GM19324 (cell line): ENCODE results near the gene TSACC.

Source experiments
- ATAC-seq: cut with Tn5 transposase; IDR thresholded peaks from one replicate; pipeline ENCODE4 v1.9.1; 2021; ENCODE audit warnings: mild to moderate bottlenecking, moderate library complexity; ENCODE audit not compliant: unreplicated experiment, low FRiP score

Gene TSACC

DNA sequence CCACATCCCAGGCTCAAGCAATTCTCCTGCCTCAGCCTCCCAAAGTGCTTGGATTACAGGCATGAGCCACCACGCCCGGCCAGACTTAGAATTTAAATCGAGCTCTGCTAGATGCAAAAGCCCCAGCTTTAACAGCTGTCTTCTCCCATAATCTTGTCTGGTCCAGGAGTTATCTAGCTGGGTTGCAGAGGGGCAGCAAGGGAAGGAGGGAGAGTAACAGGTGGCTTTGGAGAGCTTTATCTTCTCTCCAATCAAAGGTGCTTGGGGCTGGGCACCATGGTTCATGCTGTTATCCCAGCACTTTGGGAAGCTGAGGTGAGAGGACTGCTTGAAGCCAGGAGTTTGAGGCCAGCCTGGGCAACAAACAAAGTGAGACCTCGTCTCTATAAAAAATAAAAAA, 34.5 kb downstream of the TSACC start:
- ATAC-seq, result no peak

DNA sequence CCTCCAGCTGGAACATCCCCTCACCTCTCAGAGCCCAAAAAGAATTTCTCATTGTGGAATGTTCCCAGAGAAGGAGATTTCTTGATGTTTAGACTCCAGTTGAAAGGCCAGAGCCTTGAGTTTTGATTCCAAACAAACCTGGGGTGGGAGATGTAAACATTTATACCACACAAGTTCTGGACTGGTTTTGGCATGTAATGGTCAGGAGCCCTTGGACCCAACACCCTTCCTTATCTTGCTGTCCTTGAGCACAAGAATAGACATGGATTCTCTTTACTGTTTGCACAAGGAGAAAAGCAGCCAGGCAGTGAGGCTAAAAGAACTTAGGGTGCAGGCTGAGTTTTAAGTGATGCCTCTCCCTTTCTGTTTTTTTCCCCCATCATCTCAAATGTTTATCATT, 35.2 kb downstream of the TSACC start:
- ATAC-seq, result no peak

DNA sequence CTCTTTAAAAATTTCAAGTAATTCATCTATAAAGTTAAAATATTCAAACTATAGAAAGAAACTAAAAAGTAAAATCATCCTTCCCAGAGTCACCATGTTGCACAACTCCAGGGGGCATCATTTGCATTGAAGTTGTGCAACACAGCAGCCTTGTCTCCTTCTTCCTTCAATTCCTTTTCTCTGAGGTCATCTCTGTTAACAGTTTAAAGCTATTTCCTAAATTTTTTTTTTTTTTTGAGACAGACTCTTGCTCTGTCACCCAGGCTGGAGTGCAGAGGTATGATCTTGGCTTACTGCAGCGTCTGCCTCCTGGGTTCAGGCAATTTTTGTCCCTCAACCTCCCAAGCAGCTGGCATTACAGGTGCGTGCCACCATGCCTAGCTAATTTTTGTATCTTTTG, 37.8 kb downstream of the TSACC start:
- ATAC-seq, result no peak

DNA sequence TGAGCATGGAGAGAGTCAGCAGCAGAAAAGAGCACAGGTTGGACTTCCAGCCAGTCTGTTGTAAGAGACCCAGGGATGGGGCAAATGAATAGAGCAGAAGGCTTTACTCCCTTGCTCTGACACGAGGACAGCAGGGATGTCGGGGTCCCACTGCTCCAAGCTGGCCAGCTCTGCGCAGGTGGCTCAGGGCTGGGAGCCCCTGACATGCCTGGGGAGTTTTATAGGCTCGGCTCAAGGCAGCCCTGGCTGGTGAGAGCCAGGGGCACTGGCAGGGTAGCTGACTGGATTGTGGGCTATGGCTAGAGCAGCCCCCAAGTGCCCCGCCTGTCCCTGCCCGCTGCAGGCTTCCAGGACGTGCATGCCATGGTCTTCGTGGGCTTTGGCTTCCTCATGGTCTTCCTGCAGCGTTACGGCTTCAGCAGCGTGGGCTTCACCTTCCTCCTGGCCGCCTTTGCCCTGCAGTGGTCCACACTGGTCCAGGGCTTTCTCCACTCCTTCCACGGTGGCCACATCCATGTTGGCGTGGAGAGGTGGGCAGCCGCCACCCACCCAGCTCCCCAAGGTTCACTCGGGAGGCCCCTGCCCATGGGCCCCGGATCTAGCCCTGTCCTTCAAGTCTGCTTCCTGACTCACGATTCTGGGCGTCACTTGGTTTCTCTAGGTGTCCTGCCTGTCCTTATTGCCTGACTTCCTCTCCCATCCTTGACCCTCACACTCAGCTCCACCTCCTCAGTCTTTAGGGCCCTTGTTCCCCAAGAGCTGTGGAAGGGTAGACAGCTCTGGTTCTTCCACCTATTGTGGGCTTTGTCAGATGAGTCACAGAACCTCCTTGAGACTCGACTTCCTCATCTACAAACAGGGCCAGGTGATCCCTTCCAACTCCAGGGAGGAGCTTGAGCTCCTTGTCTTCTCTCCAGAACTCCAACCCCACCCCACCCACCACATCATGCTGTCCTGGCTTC, 38.9 kb downstream of the TSACC start:
- ATAC-seq, result no peak

DNA sequence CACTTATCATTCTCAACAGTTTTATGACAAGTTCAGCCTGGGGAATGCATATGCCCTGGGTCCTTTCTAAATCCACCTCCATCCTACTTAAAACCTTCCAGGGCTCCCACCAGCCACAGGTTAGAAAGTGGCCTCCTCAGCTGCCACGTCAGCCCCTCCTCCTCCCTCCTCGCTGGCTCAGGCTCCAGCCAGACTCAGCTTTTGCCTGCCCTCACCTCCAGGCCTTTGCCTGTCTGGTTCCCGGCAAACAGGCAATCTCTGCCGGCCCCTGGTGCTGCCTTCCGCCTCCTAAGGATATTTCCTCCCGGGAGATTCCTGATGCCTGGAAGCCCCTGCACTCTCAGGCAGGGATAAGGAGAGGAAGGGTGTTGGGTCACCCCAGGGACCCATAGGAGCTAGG, 40.2 kb downstream of the TSACC start:
- ATAC-seq, result no peak

DNA sequence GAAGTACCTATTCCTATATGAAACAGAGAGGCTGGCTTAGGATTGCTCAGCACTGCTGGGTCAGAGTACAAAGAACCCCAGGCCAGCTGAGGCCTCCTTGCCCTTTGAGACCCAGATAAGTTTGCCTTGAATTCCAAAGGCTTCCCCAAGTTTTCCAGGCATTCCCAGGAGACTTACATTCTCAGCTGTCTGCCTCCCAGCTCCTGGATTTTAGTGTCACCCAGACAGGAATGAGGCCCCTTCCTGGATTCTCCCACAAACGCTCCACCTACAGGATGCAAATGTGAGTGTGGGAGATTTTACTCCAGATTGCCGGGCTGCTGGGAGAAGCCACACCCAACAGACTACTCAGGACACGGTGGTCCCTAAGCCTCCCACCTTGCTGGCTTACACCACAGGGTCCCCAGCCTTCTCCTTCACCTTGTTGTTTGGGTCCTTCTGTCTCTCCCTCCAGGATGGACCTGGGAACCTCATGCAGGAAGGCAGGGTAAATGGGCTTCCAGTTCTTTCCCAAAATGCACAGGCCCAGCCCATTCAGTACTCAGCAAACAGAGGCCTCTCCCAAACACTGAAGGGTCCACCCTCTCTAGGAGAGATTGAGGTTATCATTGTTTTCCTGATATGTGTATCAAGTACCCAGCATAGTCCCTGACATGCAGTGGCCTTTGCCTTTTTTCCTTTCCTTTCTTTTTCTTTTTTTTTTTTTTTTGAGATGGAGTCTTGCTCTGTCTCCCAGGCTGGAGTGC, 41.3 kb downstream of the TSACC start:
- no peak for ATAC-seq

DNA sequence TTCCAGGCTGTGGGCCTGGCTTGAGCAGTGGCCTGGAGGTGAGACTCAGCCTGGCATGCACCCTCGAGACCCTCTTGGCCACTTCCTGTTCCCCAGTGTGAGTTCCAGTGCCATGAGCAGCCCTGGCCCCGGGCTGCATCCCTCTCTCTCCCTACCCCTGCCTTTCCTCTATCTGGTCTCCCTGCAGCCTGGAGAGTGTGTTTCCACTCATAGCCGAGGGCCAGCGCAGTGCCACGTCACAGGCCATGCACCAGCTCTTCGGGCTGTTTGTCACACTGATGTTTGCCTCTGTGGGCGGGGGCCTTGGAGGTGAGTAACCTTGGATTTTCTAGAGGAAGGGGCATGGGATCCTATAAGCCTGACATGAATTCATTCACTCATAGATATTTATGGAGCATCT, 44.2 kb downstream of the TSACC start:
- no peak for ATAC-seq

DNA sequence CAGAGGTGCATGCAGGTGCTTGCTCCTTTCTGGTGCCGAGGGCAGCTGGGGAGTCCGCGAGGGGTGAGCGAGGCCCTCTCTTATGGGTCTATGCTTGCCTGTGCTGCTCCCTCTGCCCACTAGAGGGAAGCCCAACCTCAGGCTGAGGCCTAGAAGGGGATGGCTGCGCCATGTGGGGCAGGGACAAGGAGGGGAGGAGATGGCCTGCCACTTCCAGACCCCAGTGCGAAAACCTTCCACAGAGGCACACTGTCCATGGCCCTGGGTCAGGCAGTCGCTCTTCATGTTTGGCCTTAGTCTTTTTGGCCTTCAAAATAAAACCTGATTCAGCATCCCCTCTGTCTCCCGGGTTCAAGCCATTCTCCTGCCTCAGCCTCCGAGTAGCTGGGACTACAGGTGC, 44.7 kb downstream of the TSACC start:
- ATAC-seq, result no peak

DNA sequence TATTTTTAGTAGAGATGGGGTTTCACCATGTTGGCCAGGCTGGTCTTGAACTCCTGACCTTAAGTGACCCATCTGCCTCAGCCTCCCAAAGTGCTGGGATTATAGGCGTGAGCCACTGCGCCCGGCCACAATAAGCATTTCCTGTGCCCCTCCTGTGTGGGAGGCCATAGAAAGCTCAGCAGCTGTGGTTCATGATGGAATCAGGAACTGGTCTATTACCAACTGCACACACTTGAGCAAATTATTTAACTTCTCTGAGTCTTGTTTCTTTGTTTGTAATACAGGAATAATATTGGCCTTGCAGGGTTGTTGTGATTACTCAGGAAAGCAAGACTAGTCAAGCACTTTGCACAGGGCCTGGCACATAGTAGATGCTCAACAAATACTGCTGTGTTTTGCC, 45.7 kb downstream of the TSACC start:
- ATAC-seq, result no peak

DNA sequence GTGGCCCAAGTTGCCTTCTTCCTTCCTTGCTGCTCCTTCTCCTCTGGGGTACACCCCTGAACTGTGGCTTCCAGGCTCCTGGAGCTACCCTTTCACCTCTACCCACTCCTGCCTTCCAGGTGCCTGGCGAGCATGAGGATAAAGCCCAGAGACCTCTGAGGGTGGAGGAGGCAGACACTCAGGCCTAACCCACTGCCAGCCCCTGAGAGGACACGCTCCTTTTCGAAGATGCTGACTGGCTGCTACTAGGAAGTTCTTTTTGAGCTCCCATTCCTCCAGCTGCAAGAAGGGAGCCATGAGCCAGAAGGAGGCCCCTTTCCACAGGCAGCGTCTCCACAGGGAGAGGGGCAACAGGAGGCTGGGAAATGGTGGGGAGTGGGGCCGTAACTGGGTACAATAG, 46.3 kb downstream of the TSACC start:
- ATAC-seq, result no peak

DNA sequence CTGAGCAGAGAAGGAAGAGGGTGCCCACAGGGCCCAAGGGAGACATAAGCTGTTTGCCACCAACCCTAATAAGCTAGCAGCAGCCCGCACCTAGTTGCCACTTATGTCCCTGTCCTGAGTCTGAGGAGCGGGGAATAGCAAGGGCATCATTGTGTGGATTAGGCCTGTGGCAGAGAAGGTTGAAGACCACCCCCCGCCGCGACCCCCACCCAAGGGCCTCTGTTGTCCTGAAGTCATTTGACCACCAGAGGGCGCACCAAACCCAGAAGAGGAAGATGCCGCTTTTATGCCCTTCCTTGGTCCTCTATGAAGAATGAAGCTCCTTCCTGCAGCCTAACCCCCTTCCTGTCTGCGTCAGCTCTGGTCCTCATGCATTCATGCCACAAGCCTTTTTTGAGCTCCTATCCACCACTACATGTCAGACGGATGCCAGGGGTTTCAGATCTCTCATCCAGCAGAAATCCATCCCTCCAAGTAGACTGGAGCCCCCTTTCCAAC, 47.3 kb downstream of the TSACC start:
- ATAC-seq, result no peak

DNA sequence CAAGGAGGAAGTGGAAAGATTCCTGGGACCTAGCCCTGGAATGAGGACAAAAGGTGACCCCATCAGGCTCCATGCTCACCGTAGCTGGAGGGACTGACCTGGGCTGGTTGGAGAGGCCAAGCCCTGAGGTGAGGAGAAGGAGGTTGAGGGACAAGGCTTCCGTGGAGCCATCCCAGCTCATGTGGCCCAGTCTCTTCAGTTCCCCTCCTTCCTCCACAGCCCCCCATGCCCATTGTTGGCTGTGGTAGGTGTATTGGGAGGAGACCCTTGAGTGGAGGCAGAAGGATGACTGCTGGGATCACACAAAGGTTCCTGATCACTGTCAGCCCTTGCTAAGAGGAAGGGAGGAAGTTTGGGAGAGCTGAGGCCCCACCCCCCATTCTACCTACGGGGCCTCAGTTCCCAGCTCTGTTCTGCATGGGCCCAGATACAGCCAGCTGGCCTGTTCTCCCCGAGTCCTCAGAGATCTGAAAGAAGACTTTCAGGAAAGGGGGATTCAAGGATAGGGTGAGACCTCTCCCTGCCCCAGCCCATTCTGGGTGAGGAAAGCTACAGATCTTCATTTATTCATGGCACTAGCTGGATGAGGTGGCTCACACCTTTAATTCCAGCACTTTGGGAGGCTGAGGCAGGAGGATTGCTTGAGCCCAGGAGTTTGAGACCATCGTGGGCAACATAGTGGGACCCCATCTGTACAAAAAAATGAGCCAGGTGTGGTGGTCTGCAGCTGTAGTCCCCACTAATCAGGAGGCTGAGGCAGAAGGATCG, 48.0 kb downstream of the TSACC start:
- no peak for ATAC-seq

DNA sequence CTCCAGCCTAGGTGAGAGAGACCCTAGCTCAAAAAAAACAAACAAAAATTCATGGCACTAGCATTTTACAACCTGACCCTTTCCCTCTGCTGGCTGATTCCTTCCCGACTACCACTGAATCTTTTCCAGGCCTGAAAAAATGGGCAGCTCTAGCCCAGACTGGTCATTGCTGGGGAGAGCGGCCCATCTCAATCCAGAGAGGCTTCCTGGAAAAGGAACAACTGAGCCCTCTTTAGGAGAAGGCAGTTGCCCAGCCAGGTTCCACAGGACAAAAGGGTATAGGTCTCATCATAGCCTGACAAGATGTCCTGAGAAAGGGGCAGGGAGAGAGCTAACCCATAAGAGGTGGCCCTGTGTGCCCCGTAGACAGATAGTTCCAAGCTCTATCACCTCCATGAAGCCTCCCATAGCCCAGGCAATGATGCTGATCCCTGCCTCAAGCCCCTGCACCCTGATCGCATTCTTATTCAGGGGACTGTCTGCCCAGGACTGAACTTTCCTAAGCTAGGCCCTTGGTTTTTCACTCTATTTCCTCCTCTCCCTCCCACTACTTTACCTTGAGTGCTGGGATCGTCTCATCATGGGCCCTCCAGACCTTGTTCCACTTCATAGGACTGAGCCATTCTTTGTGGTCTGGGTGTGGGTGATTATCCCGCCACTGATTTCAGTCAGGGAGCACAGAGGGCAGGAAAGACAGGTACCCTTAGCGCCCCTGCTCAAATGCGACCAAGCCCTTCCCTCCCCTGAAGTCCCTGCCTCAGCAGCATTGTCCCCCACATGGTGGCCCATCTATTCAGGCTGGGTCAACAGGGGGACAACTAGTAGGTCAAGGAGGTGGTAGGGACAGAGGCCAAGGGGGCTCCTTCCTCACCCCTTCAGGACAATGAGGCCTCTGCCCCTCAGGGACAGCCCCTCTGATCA, 48.9 kb downstream of the TSACC start:
- ATAC-seq, result no peak

DNA sequence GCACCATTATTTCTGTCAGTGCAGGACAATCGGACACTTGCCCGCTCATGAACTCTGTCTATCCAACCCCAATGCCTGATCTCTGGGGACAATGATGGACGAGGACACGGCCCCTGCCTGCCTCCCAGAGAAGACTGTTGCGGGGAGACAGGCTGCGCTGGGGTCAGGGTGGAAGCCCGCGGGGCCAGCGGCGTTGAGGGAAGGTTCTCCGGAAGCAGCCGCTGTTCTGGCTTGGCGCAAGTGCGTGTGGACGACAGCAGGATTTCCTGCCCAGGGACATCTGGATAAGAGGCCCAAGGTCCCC, 49.5 kb downstream of the TSACC start:
- ATAC-seq, result no peak

DNA sequence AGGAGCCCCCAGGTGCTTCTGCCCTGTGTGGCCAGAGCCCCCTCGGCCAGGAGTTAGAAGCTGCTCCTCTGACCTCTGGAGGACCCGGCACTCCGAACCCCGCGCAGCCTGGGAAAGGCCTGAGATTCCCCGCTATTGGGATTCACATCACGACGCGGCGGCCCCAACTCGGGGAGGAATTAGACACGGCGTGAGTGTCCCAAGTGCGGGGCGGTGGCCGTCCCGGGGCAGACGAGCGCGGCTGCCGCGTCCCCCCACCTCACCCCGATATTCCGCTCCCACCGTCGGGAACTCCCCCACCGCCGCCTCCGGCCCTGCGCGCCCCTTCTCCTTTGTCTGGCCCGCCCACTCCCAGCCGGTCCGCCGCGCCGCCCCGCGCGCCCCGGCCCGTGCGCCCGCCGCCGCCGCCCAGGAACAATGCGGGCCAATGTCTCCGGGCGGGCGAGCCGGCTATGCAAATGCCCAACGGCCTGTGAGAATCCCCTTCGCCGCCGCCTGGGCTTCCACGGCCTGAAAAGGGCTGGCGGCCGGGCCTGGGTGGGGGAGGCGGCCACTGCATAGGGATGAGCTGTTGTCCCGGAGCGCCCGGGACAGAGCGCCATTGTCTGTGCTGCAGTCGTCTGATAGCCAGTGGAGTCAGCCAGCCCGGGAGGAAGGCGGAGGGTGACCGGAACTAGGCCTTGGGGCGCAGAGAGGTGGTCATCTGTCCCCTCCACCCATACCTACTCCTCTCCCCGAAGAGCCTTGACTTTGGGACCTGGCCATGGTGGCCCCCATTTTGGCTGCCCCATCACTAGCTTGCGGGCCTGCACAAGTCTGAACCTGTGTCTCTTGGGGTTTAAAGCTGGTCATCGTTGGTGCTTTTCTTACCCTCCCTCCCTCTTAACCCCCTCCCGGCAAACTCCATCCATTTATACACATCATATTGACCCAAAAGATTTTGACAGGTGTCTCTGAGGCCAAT, 50.1 kb downstream of the TSACC start:
- ATAC-seq, result no peak

DNA sequence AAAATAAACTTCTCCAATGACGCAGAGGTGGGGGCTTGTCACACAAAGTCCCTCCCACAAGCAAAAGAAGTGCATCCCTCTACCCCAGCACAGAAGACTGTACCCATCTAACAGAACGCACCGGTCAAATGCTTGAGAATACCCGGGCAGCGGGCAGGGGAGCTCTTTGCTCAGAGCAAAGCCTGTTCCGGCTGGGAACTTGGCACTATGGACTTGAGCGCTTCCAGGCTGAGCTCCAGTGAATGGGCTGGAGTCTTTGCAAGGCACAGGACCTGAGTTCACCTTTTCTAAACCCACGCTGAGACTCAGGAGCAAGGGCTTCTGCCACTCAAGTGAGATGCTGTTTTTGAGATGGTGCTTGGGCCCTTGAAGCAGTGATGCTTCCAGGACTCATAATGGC, 51.0 kb downstream of the TSACC start:
- no peak for ATAC-seq

DNA sequence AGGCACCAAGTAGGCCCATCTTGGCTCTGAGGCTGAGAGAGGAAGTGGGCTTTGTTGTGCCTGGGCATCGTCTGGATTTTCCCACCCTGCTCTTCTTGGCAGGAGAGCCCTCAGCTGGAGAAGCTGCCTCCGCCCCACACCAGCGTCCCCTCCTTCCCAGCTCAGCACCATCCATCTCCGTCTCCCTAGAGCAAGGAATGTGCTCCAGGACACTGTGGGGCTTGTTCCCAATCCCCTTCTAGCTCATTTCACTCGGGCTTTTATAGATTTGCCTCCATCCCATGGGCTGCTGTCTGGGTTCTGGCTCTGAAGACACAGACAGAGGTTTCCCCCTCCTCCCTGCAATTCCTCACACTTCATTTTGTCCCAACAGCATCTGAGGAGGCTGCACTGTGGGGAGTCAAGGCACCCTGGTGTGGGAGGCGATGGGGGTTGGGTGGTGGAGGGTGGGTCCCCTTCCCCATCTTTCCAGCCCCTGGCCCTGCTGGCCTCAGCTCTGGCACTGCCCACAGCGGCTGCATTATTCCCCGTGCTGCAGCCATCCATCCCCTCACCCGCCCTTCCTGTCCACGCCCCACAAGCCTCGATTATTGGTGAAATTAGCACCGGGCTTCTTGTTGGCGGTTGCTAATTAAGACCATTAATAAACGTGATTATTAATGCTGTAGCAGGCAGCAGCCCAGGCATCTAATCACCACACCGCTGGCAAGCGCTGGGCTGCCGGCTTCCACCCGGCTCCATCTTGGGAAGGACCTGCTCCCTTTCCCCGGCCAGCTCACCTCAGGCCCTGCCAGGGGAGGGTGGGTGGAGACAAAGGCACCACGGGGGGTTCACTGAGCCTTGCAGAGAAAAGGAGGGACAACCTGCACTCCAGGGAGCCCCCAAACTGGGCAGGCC, 52.4 kb downstream of the TSACC start:
- ATAC-seq, result no peak

DNA sequence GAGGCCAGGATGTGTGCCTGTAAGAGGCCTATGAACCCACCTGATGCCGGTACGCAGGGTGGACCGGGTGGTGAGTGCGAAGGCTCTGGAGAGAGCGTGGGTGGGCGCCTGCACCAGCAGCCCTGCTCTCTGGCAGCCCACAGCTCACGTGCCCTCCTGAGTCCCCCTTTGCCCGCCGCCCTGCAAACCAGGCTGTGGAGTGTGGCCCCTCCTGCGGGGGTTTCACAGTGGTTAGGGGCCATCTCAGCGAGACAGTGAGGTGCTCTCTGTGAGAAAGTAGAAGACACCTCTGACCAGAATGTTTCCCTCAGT, 53.0 kb downstream of the TSACC start:
- no peak for ATAC-seq
